Urinary bladder (tissue), 4 donors: ENCODE measurements around the gene NOD1. TPM values are rescaled to one million over a fixed set of nuclear protein-coding genes. Genes with fewer than 3 reads are reported as not detected.
A peak's percentile ranks its signal among the peaks of the same experiment; 100 is the strongest.
"Not testable (repeated sequence)": the region's sequence is repeated elsewhere in the genome, so short reads cannot be mapped to it uniquely, and the experiment has no call there.

Experiments
- DNase-seq: peaks from one replicate; pipeline ENCODE4 v3.0.0-alpha.2; 2015; ENCODE audit errors: extremely low spot score
- H3K27ac ChIP-seq: one replicate; pipeline ENCODE4 v1.5.1; 2013; ENCODE audit warnings: low read depth, mild to moderate bottlenecking, moderate library complexity
- H3K36me3 ChIP-seq: one replicate; pipeline ENCODE4 v1.6.1; 2013; ENCODE audit warnings: mild to moderate bottlenecking, moderate library complexity; ENCODE audit not compliant: insufficient read depth
- H3K4me1 ChIP-seq: one replicate; pipeline ENCODE4 v1.6.1; 2013; ENCODE audit warnings: mild to moderate bottlenecking, moderate library complexity; ENCODE audit not compliant: insufficient read depth
- H3K4me3 ChIP-seq: one replicate; pipeline ENCODE4 v1.5.1; 2013; ENCODE audit warnings: low read depth, low read length
- WGBS: extraction: QIAGEN DNeasy Blood & Tissue Kit; methylation state at CpG from one replicate; pipeline ENCODE4 v1.1.7; 2013; 5-methylcytosine and 5-hydroxymethylcytosine counted together
- polyA plus RNA-seq: library from polyadenylated mRNA; stranded (reverse); fragments of 200-250 nt; gene quantifications from one replicate; pipeline ENCODE4 v1.2.3, GENCODE V29; 2013
- total RNA-seq: library from RNA; depleted of rRNA; stranded (reverse); fragments of >200 nt; gene quantifications from one replicate; pipeline ENCODE4 v1.2.3, GENCODE V29; 2014
- donor health status: healthy with polysubstance abuse.
- donor health status: healthy.

Gene NOD1
- total and polyA plus RNA-seq, 2 donors, result 9.8 to 14.9 TPM

GRCh38 chr7:30420662-30421061 lies 57.9 kb downstream of the NOD1 start:
- no peaks in the 10 kb centered on the region for H3K4me1 ChIP-seq
- H3K36me3 ChIP-seq, result peaks cover 3% of the 10 kb centered on the region
- WGBS, result 80% methylated on average over 3 of the region's 3 CpGs
- DNase-seq, result no peak
- no peak overlapping the region for H3K4me3 ChIP-seq
- no peak overlapping the region for H3K27ac ChIP-seq

- 97% methylated on average over 14 of the region's 26 CpGs for WGBS
- not testable (repeated sequence) for H3K4me3 ChIP-seq, H3K36me3 ChIP-seq, H3K4me1 ChIP-seq, H3K27ac ChIP-seq, DNase-seq
Measured at GRCh38 chr7:30420080-30420479, 58.5 kb downstream of the NOD1 start.

- Histone ChIP-seq H3K27ac (no peak overlapping the region), H3K36me3 (no peaks in the 10 kb centered on the region), H3K4me1 (no peaks in the 10 kb centered on the region), H3K4me3 (no peak overlapping the region)
- 99% methylated on average over 7 of the region's 7 CpGs for WGBS
- DNase-seq, result no peak
Measured at GRCh38 chr7:30413864-30414263, 64.7 kb downstream of the NOD1 start.

- peak; percentile 46 for DNase-seq
- 56% methylated on average over 5 of the region's 5 CpGs for WGBS
- no peaks in the 10 kb centered on the region for H3K36me3 ChIP-seq
Measured at GRCh38 chr7:30412782-30413504, 65.6 kb downstream of the NOD1 start.

GRCh38 chr7:30411897-30412296 lies 66.7 kb downstream of the NOD1 start:
- H3K36me3 ChIP-seq, result no peaks in the 10 kb centered on the region
- DNase-seq, result no peak
- 76% methylated on average over 3 of the region's 3 CpGs for WGBS
- no peaks in the 10 kb centered on the region for H3K4me1 ChIP-seq
- no peak overlapping the region for H3K27ac ChIP-seq
- no peak overlapping the region for H3K4me3 ChIP-seq

More at GRCh38 chr7:30412782-30413504, 65.6 kb downstream of the NOD1 start:
- no peaks in the 10 kb centered on the region for H3K4me1 ChIP-seq
- H3K4me3 ChIP-seq, result no peak overlapping the region
- no peak overlapping the region for H3K27ac ChIP-seq

GRCh38 chr7:30411173-30411572 lies 67.4 kb downstream of the NOD1 start:
- Histone ChIP-seq H3K27ac (no peak overlapping the region), H3K4me3 (no peak overlapping the region), H3K4me1 (no peaks in the 10 kb centered on the region), H3K36me3 (no peaks in the 10 kb centered on the region)
- 89% methylated on average over 2 of the region's 2 CpGs for WGBS
- DNase-seq, result no peak

GRCh38 chr7:30406664-30407425 lies 71.7 kb downstream of the NOD1 start:
- Histone ChIP-seq H3K4me1 (no peaks in the 10 kb centered on the region), H3K36me3 (no peaks in the 10 kb centered on the region), H3K27ac (no peak overlapping the region), H3K4me3 (no peak overlapping the region)
- peak; percentile 59 for DNase-seq
- WGBS, result 84% methylated on average over 13 of the region's 13 CpGs

- 92% methylated on average over 2 of the region's 2 CpGs for WGBS
- no peak for DNase-seq
- Histone ChIP-seq H3K27ac (no peak overlapping the region), H3K4me1 (no peaks in the 10 kb centered on the region), H3K36me3 (no peaks in the 10 kb centered on the region), H3K4me3 (no peak overlapping the region)
Measured at GRCh38 chr7:30405179-30405578, 73.4 kb downstream of the NOD1 start.

- Histone ChIP-seq H3K36me3 (no peaks in the 10 kb centered on the region), H3K4me3 (no peak overlapping the region), H3K4me1 (no peaks in the 10 kb centered on the region), H3K27ac (no peak overlapping the region)
- DNase-seq, result no peak
- WGBS, result 93% methylated on average over 3 of the region's 3 CpGs
Measured at GRCh38 chr7:30403477-30403876, 75.1 kb downstream of the NOD1 start.

- WGBS, result 64% methylated on average over 7 of the region's 7 CpGs
- H3K4me3 ChIP-seq, result no peak overlapping the region
- no peak for DNase-seq
- H3K36me3 ChIP-seq, result no peaks in the 10 kb centered on the region
- H3K27ac ChIP-seq, result no peak overlapping the region
- no peaks in the 10 kb centered on the region for H3K4me1 ChIP-seq
Measured at GRCh38 chr7:30396389-30396788, 82.2 kb downstream of the NOD1 start.

- 93% methylated on average over 4 of the region's 4 CpGs for WGBS
- no peak overlapping the region for H3K4me3 ChIP-seq
- no peak for DNase-seq
- H3K27ac ChIP-seq, result no peak overlapping the region
- H3K4me1 ChIP-seq, result no peaks in the 10 kb centered on the region
- H3K36me3 ChIP-seq, result no peaks in the 10 kb centered on the region
Measured at GRCh38 chr7:30395676-30396075, 82.9 kb downstream of the NOD1 start.

GRCh38 chr7:30391806-30392205 lies 86.8 kb downstream of the NOD1 start:
- no peak overlapping the region for H3K27ac ChIP-seq
- no peaks in the 10 kb centered on the region for H3K36me3 ChIP-seq
- 92% methylated on average over 6 of the region's 6 CpGs for WGBS
- H3K4me1 ChIP-seq, result no peaks in the 10 kb centered on the region
- no peak overlapping the region for H3K4me3 ChIP-seq
- no peak for DNase-seq

GRCh38 chr7:30390736-30391636 lies 87.6 kb downstream of the NOD1 start:
- no peak overlapping the region for H3K4me3 ChIP-seq
- no peak for DNase-seq
- H3K27ac ChIP-seq, result no peak overlapping the region
- H3K4me1 ChIP-seq, result no peaks in the 10 kb centered on the region
- 81% methylated on average over 8 of the region's 8 CpGs for WGBS
- H3K36me3 ChIP-seq, result no peaks in the 10 kb centered on the region
